Activated T-helper 2 cell treated with anti-CD3 and anti-CD28 coated beads, Interferon-gamma antibody, Interleukin-2, Interleukin-4, amounts not matched to agents 10 μg/mL and 5 μg/mL and 100 μg/mL, durations not matched to agents 14 hours and 24 hours and 36 hours (primary cell): Measurements from ENCODE around the gene ARMC5. TPM values are rescaled to one million over a fixed set of nuclear protein-coding genes. Genes with fewer than 3 reads are reported as not detected.
"Not testable (repeated sequence)": the region's sequence is repeated elsewhere in the genome, so short reads cannot be mapped to it uniquely, and the experiment has no call there.

Experiments
- DNase-seq: peaks from one replicate; pipeline ENCODE4 v3.0.0; 2021; ENCODE audit warnings: low spot score
- H3K27ac Mint-ChIP-seq: one replicate; pipeline ENCODE4 v1.8.0; 2021; ENCODE audit warnings: mixed read lengths
- H3K27me3 Mint-ChIP-seq: one replicate; pipeline ENCODE4 v1.8.0; 2021; ENCODE audit warnings: low read depth, mixed read lengths
- H3K36me3 Mint-ChIP-seq: one replicate; pipeline ENCODE4 v1.8.0; 2021; ENCODE audit warnings: low read depth, mixed read lengths
- H3K4me1 Mint-ChIP-seq: one replicate; pipeline ENCODE4 v1.8.0; 2021; ENCODE audit warnings: low read depth, mixed read lengths
- H3K4me3 Mint-ChIP-seq: one replicate; pipeline ENCODE4 v1.8.0; 2021; ENCODE audit warnings: low read depth, mild to moderate bottlenecking, moderate library complexity, mixed read lengths
- H3K9me3 Mint-ChIP-seq: one replicate; pipeline ENCODE4 v1.8.0; 2021; ENCODE audit warnings: mixed read lengths
- intact Hi-C: fragments of 100-400 bp; cut with micrococcal nuclease; formaldehyde crosslinking; loops from one replicate; pipeline ENCODE4 v1.15.1; 2023
- total RNA-seq: library from RNA; stranded (reverse); gene quantifications from 2 replicates; pipeline ENCODE4 v1.2.3, GENCODE V29; 2022

The ARMC5 gene
- total RNA-seq, 1 donor from 2014 or later: 10.5 TPM

DNA sequence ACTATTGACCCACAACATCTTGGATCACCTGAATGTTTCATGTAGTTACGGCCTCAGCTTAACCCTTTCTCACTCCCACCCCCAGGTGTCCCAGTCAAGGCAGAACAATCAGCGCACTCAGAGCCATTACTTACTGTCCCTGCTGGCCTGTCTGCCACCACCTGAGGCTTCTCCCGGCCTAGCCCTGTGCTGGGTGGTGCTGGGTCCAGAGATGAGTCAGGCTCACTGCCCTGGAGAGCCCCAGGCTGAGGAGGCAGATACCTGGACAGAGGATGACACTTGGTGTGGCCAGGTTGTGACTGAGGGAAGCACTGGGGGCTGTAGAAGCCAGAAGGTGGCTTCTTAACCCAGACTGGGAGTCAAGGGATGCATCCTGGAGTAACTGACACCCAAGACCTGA lies 19.7 kb downstream of the ARMC5 start:
- H3K4me3 Mint-ChIP-seq: no peak overlapping the region
- no peaks in the 10 kb centered on the region for H3K9me3 Mint-ChIP-seq
- intact Hi-C loops: no loop called here
- peaks cover 35% of the 10 kb centered on the region for H3K27me3 Mint-ChIP-seq
- DNase-seq: no peak
- H3K27ac Mint-ChIP-seq: no peak overlapping the region
- no peaks in the 10 kb centered on the region for H3K36me3 Mint-ChIP-seq
- peaks cover 15% of the 10 kb centered on the region for H3K4me1 Mint-ChIP-seq

DNA sequence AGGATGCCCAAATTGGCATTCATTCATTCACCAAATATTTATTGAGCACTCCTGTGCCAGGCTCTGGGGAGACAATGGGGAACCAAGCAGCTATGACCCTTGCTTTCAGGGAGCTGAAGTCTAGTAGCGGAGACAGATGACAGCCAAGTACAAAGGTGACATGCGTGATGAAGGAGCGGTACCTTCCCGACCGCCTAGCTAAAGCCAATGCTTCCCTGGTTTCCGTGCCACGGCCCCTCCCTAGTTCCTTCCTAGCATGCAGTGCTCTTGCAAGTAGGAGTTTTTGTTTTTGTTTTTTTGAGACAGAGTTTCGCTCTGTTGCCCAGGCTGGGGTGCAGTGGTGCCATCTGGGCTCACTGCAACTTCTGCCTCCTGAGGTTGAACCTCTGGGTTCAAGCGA lies 20.4 kb downstream of the ARMC5 start:
- intact Hi-C loops: no loop called here
- no peak overlapping the region for H3K4me3 Mint-ChIP-seq
- H3K36me3 Mint-ChIP-seq: no peaks in the 10 kb centered on the region

DNA sequence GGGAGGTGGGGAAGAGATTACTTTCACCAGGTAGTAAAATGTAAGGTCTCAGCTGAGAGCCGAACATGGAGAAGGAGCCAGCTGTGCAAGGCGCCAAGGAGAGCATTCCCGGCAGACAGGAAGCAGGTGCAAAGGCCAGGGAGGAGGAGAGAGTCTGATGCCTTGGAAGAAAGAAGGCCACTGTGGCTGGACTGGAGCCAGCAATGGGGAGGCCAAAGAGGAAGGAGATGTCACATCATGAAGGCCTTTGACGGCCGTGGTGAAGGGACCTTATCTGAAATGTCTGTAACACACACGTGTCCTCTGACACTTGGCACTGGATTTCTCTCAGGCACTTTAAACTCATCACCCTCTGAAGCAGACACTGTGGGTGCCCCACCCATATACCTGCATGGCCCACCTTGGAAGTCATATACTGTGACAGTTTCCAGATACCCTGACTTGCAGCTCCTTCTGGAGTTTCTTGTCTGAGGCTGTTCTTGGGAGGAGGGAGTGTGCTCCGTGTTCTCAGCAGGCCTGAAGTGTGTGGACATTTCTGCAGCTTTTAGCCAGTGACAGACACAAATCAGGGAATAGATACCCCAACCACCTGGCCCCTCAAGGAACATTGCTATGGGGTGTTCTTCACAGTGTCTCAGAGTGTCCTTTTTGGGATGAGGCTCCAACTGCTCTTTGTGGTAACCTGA lies 21.7 kb downstream of the ARMC5 start:
- peaks cover 15% of the 10 kb centered on the region for H3K4me1 Mint-ChIP-seq
- peaks cover 32% of the 10 kb centered on the region for H3K27me3 Mint-ChIP-seq
- H3K27ac Mint-ChIP-seq: no peak overlapping the region
- no peaks in the 10 kb centered on the region for H3K36me3 Mint-ChIP-seq
- no peak for DNase-seq
- H3K9me3 Mint-ChIP-seq: no peaks in the 10 kb centered on the region
- intact Hi-C loops: no loop called here
- H3K4me3 Mint-ChIP-seq: no peak overlapping the region

More for the DNA sequence above, 20.4 kb downstream of the ARMC5 start:
- Mint-ChIP-seq H3K27ac (no peak overlapping the region), H3K9me3 (no peaks in the 10 kb centered on the region), H3K4me1 (peaks cover 15% of the 10 kb centered on the region), H3K27me3 (peaks cover 32% of the 10 kb centered on the region)
- no peak for DNase-seq

DNA sequence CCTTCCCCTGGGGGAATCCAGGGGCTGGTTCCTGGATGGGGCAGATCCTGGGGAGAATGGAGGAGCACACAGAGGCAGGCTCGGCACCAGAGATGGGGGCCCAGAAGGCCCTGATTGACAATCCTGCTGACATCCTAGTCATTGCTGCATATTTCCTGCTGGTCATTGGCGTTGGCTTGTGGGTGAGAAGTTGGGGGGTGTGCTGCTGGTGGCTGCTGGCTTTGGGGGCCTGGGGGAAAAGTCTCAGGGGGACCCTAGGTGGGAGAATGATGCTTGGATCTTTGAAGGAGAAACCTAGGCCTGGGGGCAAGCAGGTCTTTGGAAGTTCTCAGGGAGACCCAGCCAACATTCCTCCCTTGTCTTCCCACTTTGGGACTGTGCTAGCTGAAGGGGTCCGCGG lies 23.8 kb downstream of the ARMC5 start, which contains the start of gene SLC5A2:
Gene SLC5A2 (plus strand): TSS at position 43 of the 400 bp plus-strand sequence. CDS start 14 bp downstream, at position 57.
- no peaks in the 10 kb centered on the region for H3K36me3 Mint-ChIP-seq
- peaks cover 30% of the 10 kb centered on the region for H3K27me3 Mint-ChIP-seq
- intact Hi-C loops: no loop called here

DNA sequence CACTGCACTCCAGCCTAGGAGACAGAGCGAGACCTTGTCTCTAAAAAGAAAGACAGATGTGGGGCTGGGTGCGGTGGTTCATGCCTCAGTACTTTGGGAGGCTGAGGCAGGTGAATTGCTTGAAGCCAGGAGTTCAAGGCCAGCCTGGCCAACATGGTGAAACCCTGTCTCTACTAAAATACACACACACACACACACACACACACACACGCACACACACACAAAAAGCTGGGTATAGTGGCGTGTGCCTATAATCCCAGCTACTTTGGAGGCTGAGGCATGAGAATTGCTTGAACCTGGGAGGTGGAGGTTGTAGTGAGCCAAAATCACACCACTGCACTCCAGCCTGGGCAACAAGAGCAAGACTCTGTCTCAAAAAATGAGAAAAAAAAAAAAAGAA lies 24.7 kb downstream of the ARMC5 start:
- H3K4me1 Mint-ChIP-seq, H3K27ac Mint-ChIP-seq, H3K4me3 Mint-ChIP-seq, H3K36me3 Mint-ChIP-seq, DNase-seq, intact Hi-C loops, H3K9me3 Mint-ChIP-seq: not testable (repeated sequence)
- peaks cover 29% of the 10 kb centered on the region for H3K27me3 Mint-ChIP-seq

More for the DNA sequence above, 23.8 kb downstream of the ARMC5 start, which contains the start of gene SLC5A2:
- no peak for DNase-seq
- Mint-ChIP-seq H3K27ac (no peak within 1 kb of the TSS), H3K4me3 (no peak within 1 kb of the TSS), H3K4me1 (peaks cover 4% of the 10 kb centered on the region), H3K9me3 (no peaks in the 10 kb centered on the region)

DNA sequence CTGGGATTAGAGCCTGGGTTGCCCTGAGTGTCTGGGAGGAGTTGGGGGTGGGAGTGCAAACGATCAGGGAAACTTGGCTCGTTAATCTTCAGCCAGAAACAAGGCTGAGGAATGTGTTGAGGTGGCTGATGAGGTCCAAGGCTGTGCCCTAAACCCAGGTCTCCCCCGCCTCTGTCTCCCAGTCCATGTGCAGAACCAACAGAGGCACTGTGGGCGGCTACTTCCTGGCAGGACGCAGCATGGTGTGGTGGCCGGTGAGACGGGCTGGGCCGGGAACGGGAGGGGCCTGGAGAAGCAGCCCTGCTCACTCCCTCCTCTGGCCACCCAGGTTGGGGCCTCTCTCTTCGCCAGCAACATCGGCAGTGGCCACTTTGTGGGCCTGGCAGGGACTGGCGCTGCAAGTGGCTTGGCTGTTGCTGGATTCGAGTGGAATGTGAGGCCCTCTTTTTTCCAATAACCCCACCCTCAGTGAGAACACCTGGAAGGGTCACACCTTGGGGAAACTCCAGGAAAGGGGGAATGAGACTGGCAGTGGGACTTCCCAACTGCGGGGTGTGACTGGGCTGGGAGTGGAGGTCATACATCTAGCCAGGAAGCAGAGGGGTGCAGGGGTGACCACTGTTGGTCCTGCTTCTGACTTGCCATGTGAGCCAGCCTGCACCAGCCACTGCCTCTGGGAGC lies 25.3 kb downstream of the ARMC5 start:
- peaks cover 3% of the 10 kb centered on the region for H3K4me1 Mint-ChIP-seq
- intact Hi-C loops: no loop called here

DNA sequence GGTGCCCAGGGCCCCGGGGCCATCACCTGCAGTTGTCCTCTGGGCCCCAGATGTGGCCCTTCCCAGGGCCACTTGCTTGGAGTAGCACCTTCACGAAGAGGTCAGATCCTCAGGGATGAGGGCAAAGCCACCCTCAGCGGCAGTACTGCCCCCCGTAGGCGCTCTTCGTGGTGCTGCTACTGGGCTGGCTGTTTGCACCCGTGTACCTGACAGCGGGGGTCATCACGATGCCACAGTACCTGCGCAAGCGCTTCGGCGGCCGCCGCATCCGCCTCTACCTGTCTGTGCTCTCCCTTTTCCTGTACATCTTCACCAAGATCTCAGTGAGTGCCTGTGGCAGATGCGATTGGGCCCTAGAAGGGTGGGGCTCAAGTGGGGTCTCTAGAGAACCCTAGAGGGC lies 26.3 kb downstream of the ARMC5 start:
- DNase-seq: no peak
- peaks cover 5% of the 10 kb centered on the region for H3K36me3 Mint-ChIP-seq
- no peaks in the 10 kb centered on the region for H3K9me3 Mint-ChIP-seq
- intact Hi-C loops: no loop called here
- no peak overlapping the region for H3K4me3 Mint-ChIP-seq
- H3K4me1 Mint-ChIP-seq: peaks cover 3% of the 10 kb centered on the region
- H3K27me3 Mint-ChIP-seq: peaks cover 23% of the 10 kb centered on the region
- H3K27ac Mint-ChIP-seq: no peak overlapping the region

More for the DNA sequence above, 25.3 kb downstream of the ARMC5 start:
- Mint-ChIP-seq H3K9me3 (no peaks in the 10 kb centered on the region), H3K27ac (no peak overlapping the region), H3K27me3 (peaks cover 27% of the 10 kb centered on the region), H3K36me3 (peaks cover 2% of the 10 kb centered on the region), H3K4me3 (no peak overlapping the region)
- DNase-seq: no peak

DNA sequence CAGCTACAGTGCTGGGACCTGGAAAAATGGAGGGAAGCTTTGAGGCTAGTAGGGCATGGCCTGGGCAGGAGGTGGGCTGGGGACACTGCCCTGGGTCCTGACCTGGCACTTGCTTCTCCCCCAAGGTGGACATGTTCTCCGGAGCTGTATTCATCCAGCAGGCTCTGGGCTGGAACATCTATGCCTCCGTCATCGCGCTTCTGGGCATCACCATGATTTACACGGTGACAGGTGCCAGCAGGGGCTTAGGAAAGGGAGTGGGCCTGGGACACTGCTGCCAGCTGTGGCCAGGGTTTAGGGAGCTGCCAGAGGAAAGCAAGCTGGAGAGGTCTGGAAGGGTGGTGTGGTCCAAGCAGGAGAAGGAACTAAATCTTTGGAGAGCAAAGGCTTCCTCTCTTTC lies 26.7 kb downstream of the ARMC5 start:
- H3K4me1 Mint-ChIP-seq: peaks cover 3% of the 10 kb centered on the region
- no peaks in the 10 kb centered on the region for H3K9me3 Mint-ChIP-seq
- no peak for DNase-seq
- intact Hi-C loops: no loop called here
- H3K27me3 Mint-ChIP-seq: peaks cover 18% of the 10 kb centered on the region
- no peak overlapping the region for H3K27ac Mint-ChIP-seq
- H3K4me3 Mint-ChIP-seq: no peak overlapping the region
- peaks cover 8% of the 10 kb centered on the region for H3K36me3 Mint-ChIP-seq

DNA sequence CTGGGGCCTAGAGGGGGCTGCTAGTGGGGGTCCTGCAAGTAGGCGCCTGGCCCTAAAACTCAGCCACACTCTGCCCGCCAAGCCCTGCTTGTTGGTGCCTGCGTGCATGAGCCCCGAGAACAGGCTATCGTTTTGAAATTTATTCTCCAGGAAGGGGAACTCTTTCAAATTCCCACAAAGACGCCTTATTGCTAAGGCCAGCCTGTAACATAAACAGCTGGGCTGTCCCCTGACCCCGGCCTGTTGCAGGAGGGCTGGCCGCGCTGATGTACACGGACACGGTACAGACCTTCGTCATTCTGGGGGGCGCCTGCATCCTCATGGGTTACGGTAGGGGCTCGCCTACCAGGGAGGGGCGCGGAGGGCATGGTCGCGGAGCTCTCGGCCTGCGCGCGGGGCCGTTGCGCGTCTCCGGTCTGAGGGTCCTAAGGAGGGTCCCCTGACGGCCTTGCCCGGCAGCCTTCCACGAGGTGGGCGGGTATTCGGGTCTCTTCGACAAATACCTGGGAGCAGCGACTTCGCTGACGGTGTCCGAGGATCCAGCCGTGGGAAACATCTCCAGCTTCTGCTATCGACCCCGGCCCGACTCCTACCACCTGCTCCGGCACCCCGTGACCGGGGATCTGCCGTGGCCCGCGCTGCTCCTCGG lies 27.9 kb downstream of the ARMC5 start:
- H3K36me3 Mint-ChIP-seq: peaks cover 10% of the 10 kb centered on the region
- H3K27me3 Mint-ChIP-seq: peaks cover 13% of the 10 kb centered on the region
- peaks cover 3% of the 10 kb centered on the region for H3K4me1 Mint-ChIP-seq
- H3K4me3 Mint-ChIP-seq: peak overlapping the region; percentile 82
- H3K27ac Mint-ChIP-seq: no peak overlapping the region
- no peaks in the 10 kb centered on the region for H3K9me3 Mint-ChIP-seq
- DNase-seq: no peak
- intact Hi-C loops: no loop called here

DNA sequence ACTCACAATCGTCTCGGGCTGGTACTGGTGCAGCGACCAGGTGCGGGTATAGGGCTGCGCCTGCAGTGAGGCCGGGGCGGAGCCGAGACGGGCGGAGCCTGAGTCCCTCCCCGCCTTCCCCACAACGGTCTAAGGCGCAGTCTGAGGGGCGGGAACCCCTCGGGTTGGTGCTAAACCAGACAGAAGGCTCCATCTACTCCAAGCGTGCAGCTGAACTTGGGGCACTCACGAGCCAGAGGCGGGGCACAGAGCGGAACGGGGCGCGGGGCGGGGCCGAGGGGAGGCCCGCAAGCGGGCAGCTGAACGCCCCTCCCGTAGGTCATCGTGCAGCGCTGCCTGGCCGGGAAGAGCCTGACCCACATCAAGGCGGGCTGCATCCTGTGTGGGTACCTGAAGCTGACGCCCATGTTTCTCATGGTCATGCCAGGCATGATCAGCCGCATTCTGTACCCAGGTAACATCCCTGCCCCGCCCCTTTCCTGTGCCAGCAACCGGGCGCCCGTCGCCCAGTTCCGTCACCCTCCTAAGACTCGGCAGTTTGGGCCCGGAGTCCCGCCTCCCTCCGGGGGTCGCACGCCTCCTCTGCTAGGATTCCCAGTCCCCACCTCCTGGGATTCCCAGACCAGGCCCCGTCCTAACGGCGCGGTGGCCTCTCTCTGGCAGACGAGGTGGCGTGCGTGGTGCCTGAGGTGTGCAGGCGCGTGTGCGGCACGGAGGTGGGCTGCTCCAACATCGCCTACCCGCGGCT lies 28.6 kb downstream of the ARMC5 start:
- no peak overlapping the region for H3K27ac Mint-ChIP-seq
- DNase-seq: peak; percentile 50
- H3K27me3 Mint-ChIP-seq: peaks cover 8% of the 10 kb centered on the region
- H3K36me3 Mint-ChIP-seq: peaks cover 15% of the 10 kb centered on the region
- no peaks in the 10 kb centered on the region for H3K9me3 Mint-ChIP-seq
- intact Hi-C loops: no loop called here
- H3K4me1 Mint-ChIP-seq: peaks cover 3% of the 10 kb centered on the region
- H3K4me3 Mint-ChIP-seq: peak overlapping the region; percentile 82

DNA sequence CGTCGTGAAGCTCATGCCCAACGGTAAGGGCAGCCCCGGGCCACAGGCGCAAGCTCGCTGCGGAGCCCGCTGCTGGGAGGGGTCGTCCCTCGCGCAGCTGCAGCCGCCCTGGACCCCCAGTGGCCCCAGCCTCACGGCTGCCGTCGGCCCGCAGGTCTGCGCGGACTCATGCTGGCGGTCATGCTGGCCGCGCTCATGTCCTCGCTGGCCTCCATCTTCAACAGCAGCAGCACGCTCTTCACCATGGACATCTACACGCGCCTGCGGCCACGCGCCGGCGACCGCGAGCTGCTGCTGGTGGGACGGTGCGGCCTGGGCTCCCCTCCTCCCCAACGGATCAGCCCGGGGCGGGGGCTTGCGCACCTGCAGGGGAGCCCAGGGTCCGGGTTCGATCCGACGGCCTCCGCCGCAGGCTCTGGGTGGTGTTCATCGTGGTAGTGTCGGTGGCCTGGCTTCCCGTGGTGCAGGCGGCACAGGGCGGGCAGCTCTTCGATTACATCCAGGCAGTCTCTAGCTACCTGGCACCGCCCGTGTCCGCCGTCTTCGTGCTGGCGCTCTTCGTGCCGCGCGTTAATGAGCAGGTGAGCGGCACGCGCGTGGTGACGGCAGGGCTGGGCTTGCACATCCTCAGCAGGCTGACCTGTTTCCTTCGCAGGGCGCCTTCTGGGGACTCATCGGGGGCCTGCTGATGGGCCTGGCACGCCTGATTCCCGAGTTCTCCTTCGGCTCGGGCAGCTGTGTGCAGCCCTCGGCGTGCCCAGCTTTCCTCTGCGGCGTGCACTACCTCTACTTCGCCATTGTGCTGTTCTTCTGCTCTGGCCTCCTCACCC lies 29.4 kb downstream of the ARMC5 start:
- Mint-ChIP-seq H3K9me3 (no peaks in the 10 kb centered on the region), H3K36me3 (peaks cover 23% of the 10 kb centered on the region), H3K4me1 (peaks cover 3% of the 10 kb centered on the region), H3K4me3 (peak overlapping the region; percentile 82), H3K27me3 (peaks cover 8% of the 10 kb centered on the region), H3K27ac (no peak overlapping the region)
- DNase-seq: no peak
- intact Hi-C loops: no loop called here

DNA sequence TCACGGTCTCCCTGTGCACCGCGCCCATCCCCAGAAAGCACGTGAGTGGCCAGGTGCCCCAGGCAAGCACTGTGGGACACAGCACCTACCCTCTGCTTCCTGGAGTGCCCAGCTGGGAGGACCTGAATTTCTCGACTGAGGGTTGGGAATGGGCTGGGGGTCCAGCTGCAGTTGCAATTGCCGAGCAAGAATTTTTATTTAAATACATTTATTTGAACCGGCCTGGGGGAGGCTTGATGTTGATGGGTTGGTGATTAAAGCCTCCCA lies 29.9 kb downstream of the ARMC5 start:
- Mint-ChIP-seq H3K9me3 (no peaks in the 10 kb centered on the region), H3K36me3 (peaks cover 23% of the 10 kb centered on the region), H3K27ac (no peak overlapping the region), H3K4me1 (peaks cover 3% of the 10 kb centered on the region), H3K4me3 (peak overlapping the region; percentile 42), H3K27me3 (peaks cover 8% of the 10 kb centered on the region)
- no peak for DNase-seq
- intact Hi-C loops: no loop called here
